ENCODE measurements around the gene DDI2. TPM values are rescaled to one million over a fixed set of nuclear protein-coding genes. Genes with fewer than 3 reads are reported as not detected.

DDI2 gene
- total and polyA plus RNA-seq, 9 of the 15 experiments (the other 6 are each of a cell fraction or from before 2014, with no cell fraction given), result 6.5 to 48.4 (median 21.2) TPM

DNA sequence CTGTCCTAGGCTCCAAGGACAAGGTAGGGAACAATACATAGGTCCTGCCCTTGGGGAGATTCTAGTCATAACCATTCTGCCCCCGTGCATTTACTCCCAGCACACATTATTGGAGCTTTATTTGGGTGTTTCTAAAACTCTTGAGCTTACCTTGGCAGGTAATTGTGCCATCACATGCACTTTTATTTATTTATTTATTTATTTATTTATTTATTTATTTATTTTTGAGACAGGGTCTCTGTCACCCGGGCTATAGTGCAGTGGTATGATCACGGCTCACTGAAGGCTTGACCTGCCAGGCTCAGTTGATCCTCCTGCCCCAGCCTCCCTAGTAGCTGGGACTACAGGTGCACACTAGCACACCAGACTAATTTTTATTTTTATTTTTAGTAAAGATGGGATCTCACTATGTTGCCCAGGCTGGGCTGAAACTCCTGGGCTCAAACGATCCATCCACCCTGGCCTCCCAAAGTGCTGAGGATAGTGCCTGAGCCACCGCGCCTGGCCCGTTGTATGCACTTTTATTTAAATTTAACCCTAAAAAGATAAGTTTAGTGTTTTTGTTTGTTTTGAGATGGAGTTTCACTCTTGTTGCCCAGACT lies 41.6 kb upstream of the DDI2 start:
- CTCF ChIA-PET (ENCODE audit: low intra/inter-chr PET ratio), result no interaction called here
- Histone ChIP-seq H3K79me2 (ENCODE audit: control insufficient read depth, insufficient read depth, low read length) (no peaks in the 10 kb centered on the region), H3K4me3 (no peak overlapping the region), H4K20me1 (replicated peaks; ENCODE audit: control insufficient read depth, insufficient read depth, low read length) (no peaks in the 10 kb centered on the region), H3K27me3 (ENCODE audit: control insufficient read depth in 2 of 2, insufficient read depth in 2 of 2, low read length in 2 of 2) (no peaks in the 10 kb centered on the region), H3K4me1 (replicated peaks in 1 of 2; ENCODE audit: control insufficient read depth in 2 of 2, insufficient read depth in 2 of 2, low read length in 2 of 2) (peaks cover 0 to 5% of the 10 kb centered on the region in 2 experiments; a peak in 2 of 5 replicates), H3K4me2 (ENCODE audit: insufficient read depth, low read length) (no peak overlapping the region), H3K27ac (ENCODE audit: extremely low read depth, low read depth, low read length) (no peak overlapping the region), H3K36me3 (ENCODE audit: control insufficient read depth, insufficient read depth, low read length) (peaks cover 9% of the 10 kb centered on the region; the same call in 2 of the 3 replicates), H3K9me1 (ENCODE audit: control insufficient read depth, insufficient read depth, low read length) (no peaks in the 10 kb centered on the region), H3K9ac (ENCODE audit: insufficient read depth in 1 of 2, low read depth in 2 of 2, low read length in 2 of 2) (no peak overlapping the region), H3K9me3 (replicated peaks; ENCODE audit: control insufficient read depth, insufficient read depth, low read depth, low read length) (no peaks in the 10 kb centered on the region), H2AFZ (ENCODE audit: low read depth, low read length) (no peak overlapping the region)
- TF ChIP-seq ZNF121 (CRISPR knock-in tag; conservative IDR thresholded peaks at IDR 0.05) (peak; percentile 93), ERF (CRISPR knock-in tag; IDR thresholded peaks at IDR 0.05) (no peak)
- POLR2A ChIA-PET, result interaction anchor here (1.0 kb wide), 1 partner anchor 16 kb away, joined by 3 read pairs; no protein-coding TSS in a partner anchor
- 82% methylated on average over 7 of the region's 7 CpGs for WGBS (ENCODE audit: insufficient coverage, low coverage, missing lambda C conversion rate)
- BruUV-seq (replicated peaks), result no TSS peak
- DNase-seq (ENCODE audit: extremely low read depth in 1 of 4, low spot score in 3 of 4) (no peak), FAIRE-seq (no peak), ATAC-seq (no peak)
- in situ Hi-C loops (cut with MboI), result no loop called here
- intact Hi-C loops (cut with micrococcal nuclease), result no loop called here

GRCh38 chr1:15577691-15578090 lies 39.6 kb upstream of the DDI2 start:
- ATAC-seq (no peak), FAIRE-seq (no peak), DNase-seq (ENCODE audit: extremely low read depth in 1 of 4, low spot score in 3 of 4) (no peak)
- no TSS peak for BruUV-seq (replicated peaks)
- no peak overlapping the region for H3K4me2 ChIP-seq (ENCODE audit: insufficient read depth, low read length)
- H3K9ac ChIP-seq (ENCODE audit: insufficient read depth in 1 of 2, low read depth in 2 of 2, low read length in 2 of 2), result peak overlapping the region in 1 of 2 experiments; percentile 50; a peak in 1 of 4 replicates
- intact Hi-C loops (cut with micrococcal nuclease) (no loop called here), in situ Hi-C loops (cut with MboI) (no loop called here)
- H3K9me1 ChIP-seq (ENCODE audit: control insufficient read depth, insufficient read depth, low read length), result no peaks in the 10 kb centered on the region
- WGBS (ENCODE audit: insufficient coverage, low coverage, missing lambda C conversion rate), result 67% methylated on average over 4 of the region's 4 CpGs
- ChIA-PET CTCF (ENCODE audit: low intra/inter-chr PET ratio) (no interaction called here), POLR2A (interaction anchor here (0.6 to 1.4 kb wide), 4 partner anchors 10 to 363 kb away, joined by 3 read pairs; no protein-coding TSS in a partner anchor)
- H3K4me3 ChIP-seq, result no peak overlapping the region
- no peak overlapping the region for H2AFZ ChIP-seq (ENCODE audit: low read depth, low read length)
- H4K20me1 ChIP-seq (replicated peaks; ENCODE audit: control insufficient read depth, insufficient read depth, low read length), result no peaks in the 10 kb centered on the region
- H3K27ac ChIP-seq (ENCODE audit: extremely low read depth, low read depth, low read length), result no peak overlapping the region
- peaks cover 0 to 5% of the 10 kb centered on the region in 2 experiments; a peak in 2 of 5 replicates for H3K4me1 ChIP-seq (replicated peaks in 1 of 2; ENCODE audit: control insufficient read depth in 2 of 2, insufficient read depth in 2 of 2, low read length in 2 of 2)
- no peaks in the 10 kb centered on the region for H3K9me3 ChIP-seq (replicated peaks; ENCODE audit: control insufficient read depth, insufficient read depth, low read depth, low read length)
- no peaks in the 10 kb centered on the region for H3K27me3 ChIP-seq (ENCODE audit: control insufficient read depth in 2 of 2, insufficient read depth in 2 of 2, low read length in 2 of 2)
- no peaks in the 10 kb centered on the region for H3K79me2 ChIP-seq (ENCODE audit: control insufficient read depth, insufficient read depth, low read length)
- H3K36me3 ChIP-seq (ENCODE audit: control insufficient read depth, insufficient read depth, low read length), result no peaks in the 10 kb centered on the region
- TF ChIP-seq ZNF134 (CRISPR knock-in tag; conservative IDR thresholded peaks at IDR 0.05) (no peak), SRSF9 (IDR thresholded peaks at IDR 0.05; ENCODE audit: borderline replicate concordance, low read depth, low read length) (no peak), EHMT2 (IDR thresholded peaks at IDR 0.05) (no peak), TRIM28 (IDR thresholded peaks at IDR 0.05) (no peak), XRCC4 (IDR thresholded peaks at IDR 0.05; ENCODE audit: extremely low read depth, insufficient read depth, insufficient read length) (no peak), TFAM (CRISPR knock-in tag; conservative IDR thresholded peaks at IDR 0.05) (no peak), CTCFL (IDR thresholded peaks at IDR 0.05; ENCODE audit: borderline replicate concordance, insufficient read depth, low read depth, low read length, poor library complexity, severe bottlenecking) (no peak), EP300 (IDR thresholded peaks at IDR 0.05; ENCODE audit: low read length) (no peak)
- TF ChIP-seq, protein P1, sequence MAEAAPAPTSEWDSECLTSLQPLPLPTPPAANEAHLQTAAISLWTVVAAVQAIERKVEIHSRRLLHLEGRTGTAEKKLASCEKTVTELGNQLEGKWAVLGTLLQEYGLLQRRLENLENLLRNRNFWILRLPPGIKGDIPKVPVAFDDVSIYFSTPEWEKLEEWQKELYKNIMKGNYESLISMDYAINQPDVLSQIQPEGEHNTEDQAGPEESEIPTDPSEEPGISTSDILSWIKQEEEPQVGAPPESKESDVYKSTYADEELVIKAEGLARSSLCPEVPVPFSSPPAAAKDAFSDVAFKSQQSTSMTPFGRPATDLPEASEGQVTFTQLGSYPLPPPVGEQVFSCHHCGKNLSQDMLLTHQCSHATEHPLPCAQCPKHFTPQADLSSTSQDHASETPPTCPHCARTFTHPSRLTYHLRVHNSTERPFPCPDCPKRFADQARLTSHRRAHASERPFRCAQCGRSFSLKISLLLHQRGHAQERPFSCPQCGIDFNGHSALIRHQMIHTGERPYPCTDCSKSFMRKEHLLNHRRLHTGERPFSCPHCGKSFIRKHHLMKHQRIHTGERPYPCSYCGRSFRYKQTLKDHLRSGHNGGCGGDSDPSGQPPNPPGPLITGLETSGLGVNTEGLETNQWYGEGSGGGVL (CRISPR knock-in tag; IDR thresholded peaks at IDR 0.05), result no peak
